SU-DHL-6 (cell line): Measurements from ENCODE around the gene FHOD3.

Source experiments
- CTCF ChIP-seq: fragments of 200-600 bp; sonication (generic); IDR thresholded peaks from one replicate; pipeline ENCODE4 v1.5.1; 2017; ENCODE audit warnings: antibody characterized with exemption, mild to moderate bottlenecking, low read length, moderate library complexity; ENCODE audit not compliant: insufficient read depth, poor library complexity, severe bottlenecking
- EZH2phosphoT487 ChIP-seq: fragments of 200-600 bp; sonication (generic), shearing (Covaris generic); conservative IDR thresholded peaks from 2 replicates; pipeline ENCODE4 v1.6.1; 2018; ENCODE audit warnings: mild to moderate bottlenecking, antibody characterized with exemption, low read length, moderate library complexity, mixed read lengths

- TF ChIP-seq CTCF (no peak), EZH2phosphoT487 (no peak)
These were observed 270.3 kb downstream of the FHOD3 start for GRCh38 chr18:36567800-36568199.
